Measurements from ENCODE around the gene SOD3. TPM values are rescaled to one million over a fixed set of nuclear protein-coding genes. Genes with fewer than 3 reads are reported as not detected.

SOD3 gene
- total and polyA plus RNA-seq, 10 donors = 4.0 to 28.8 (median 14.4) TPM

GRCh38 chr4:24809376-24809775 lies 14.0 kb downstream of the SOD3 start:
- intact Hi-C loops (cut with DNase I; ENCODE audit: low total_unique reads) = no loop called here
- peaks cover 0 to 15% (median 6%) of the 10 kb centered on the region in 6 donors for H3K36me3 ChIP-seq
- DNase-seq = no peak
- no peaks in the 10 kb centered on the region for H3K9me3 ChIP-seq
- no peak overlapping the region for H3K4me3 ChIP-seq
- 90 to 100% (median 92%) methylated on average over 2 of the region's 2 CpGs for WGBS, 5 donors
- no peak overlapping the region for H3K27ac ChIP-seq
- H3K4me1 ChIP-seq = no peaks in the 10 kb centered on the region
- TF ChIP-seq, protein P1, sequence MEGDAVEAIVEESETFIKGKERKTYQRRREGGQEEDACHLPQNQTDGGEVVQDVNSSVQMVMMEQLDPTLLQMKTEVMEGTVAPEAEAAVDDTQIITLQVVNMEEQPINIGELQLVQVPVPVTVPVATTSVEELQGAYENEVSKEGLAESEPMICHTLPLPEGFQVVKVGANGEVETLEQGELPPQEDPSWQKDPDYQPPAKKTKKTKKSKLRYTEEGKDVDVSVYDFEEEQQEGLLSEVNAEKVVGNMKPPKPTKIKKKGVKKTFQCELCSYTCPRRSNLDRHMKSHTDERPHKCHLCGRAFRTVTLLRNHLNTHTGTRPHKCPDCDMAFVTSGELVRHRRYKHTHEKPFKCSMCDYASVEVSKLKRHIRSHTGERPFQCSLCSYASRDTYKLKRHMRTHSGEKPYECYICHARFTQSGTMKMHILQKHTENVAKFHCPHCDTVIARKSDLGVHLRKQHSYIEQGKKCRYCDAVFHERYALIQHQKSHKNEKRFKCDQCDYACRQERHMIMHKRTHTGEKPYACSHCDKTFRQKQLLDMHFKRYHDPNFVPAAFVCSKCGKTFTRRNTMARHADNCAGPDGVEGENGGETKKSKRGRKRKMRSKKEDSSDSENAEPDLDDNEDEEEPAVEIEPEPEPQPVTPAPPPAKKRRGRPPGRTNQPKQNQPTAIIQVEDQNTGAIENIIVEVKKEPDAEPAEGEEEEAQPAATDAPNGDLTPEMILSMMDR (IDR thresholded peaks at IDR 0.05 in 8 of 11, conservative IDR thresholded peaks at IDR 0.05 in 3 of 11) = no peak
- TF ChIP-seq POLR2AphosphoS5 (IDR thresholded peaks at IDR 0.05) = no peak
- no peak for TF ChIP-seq POLR2A (IDR thresholded peaks at IDR 0.05)
- H3K27me3 ChIP-seq (replicated peaks in 1 of 7) = no peaks in the 10 kb centered on the region

- H3K4me3 ChIP-seq = no peak overlapping the region
- peaks cover 0 to 15% (median 6%) of the 10 kb centered on the region in 6 donors for H3K36me3 ChIP-seq
- TF ChIP-seq POLR2A (IDR thresholded peaks at IDR 0.05) (no peak), POLR2AphosphoS5 (IDR thresholded peaks at IDR 0.05) (no peak)
- TF ChIP-seq, protein P1 (IDR thresholded peaks at IDR 0.05 in 8 of 11, conservative IDR thresholded peaks at IDR 0.05 in 3 of 11) = no peak
- 89 to 96% (median 93%) methylated on average over 6 of the region's 6 CpGs for WGBS, 5 donors
- intact Hi-C loops (cut with DNase I; ENCODE audit: low total_unique reads) = no loop called here
- H3K27ac ChIP-seq = no peak overlapping the region
- no peak for DNase-seq
- no peaks in the 10 kb centered on the region for H3K27me3 ChIP-seq (replicated peaks in 1 of 7)
- no peaks in the 10 kb centered on the region for H3K4me1 ChIP-seq
- H3K9me3 ChIP-seq = no peaks in the 10 kb centered on the region
Observed at GRCh38 chr4:24809815-24810405, 14.5 kb downstream of the SOD3 start.

DNA sequence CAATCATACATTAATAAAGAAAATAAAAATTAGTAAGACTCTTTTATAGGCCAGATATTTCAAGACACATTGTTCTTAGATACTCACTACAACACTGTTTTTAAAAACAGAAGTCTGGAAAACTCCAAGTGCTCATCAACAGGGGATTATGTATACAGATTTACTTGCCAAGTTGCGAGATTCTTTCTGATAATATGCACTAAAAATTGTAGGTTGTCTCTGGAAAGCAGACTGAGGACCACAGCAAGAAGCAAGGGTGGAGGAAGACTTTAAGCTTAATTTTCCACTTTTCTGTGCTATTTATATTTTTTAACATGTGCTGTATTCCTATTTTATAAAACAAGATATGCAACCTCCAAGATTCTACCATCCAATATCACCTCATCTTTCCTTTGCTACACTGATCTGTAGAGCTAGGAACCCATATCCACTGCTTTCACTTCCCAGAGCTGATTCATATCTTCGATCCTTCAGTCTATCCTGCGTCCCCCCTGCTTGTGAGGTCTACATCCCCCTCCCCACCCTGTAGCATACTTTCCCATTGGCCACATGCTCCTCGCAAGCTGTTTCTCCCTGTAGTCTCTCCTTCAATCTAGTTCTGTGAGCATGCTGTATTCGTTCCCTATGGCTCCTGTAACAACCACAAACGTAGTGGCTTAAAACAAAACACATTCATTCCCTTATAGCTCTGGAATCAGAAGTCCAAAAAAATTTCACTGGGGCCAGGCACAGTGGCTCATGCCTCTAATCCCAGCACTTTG lies 15.7 kb downstream of the SOD3 start:
- Histone ChIP-seq H3K9me3 (no peaks in the 10 kb centered on the region), H3K36me3 (peaks cover 0 to 15% (median 6%) of the 10 kb centered on the region in 6 donors), H3K27ac (no peak overlapping the region), H3K4me1 (no peaks in the 10 kb centered on the region), H3K4me3 (no peak overlapping the region), H3K27me3 (replicated peaks in 1 of 7) (no peaks in the 10 kb centered on the region)
- WGBS, 5 donors = 87 to 96% (median 89%) methylated on average over 6 of the region's 6 CpGs
- no peak for DNase-seq
- intact Hi-C loops (cut with DNase I; ENCODE audit: low total_unique reads) = no loop called here
- TF ChIP-seq, protein P1 (IDR thresholded peaks at IDR 0.05 in 8 of 11, conservative IDR thresholded peaks at IDR 0.05 in 3 of 11) = no peak
- TF ChIP-seq POLR2A (IDR thresholded peaks at IDR 0.05) = no peak
- TF ChIP-seq POLR2AphosphoS5 (IDR thresholded peaks at IDR 0.05) = no peak

DNA sequence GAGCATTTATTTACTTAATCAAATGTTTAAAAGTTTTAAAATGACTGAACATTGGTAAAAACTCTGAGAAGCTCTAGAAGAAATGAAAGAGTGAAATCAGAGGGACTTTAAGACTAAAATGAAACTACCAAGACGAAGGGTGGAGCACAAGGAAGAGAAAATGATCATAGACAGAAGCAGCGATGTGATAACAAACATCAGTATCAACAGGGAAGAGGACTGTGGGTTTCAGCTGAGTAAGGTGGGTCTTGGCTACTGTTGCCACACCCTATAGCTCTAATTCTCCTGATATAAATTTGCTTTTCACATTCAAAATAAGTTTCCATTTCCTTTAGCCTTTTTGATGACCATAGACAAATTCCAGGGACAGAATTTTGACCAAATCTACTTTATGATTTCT lies 18.4 kb downstream of the SOD3 start:
- H3K27me3 ChIP-seq (replicated peaks in 1 of 7) = no peaks in the 10 kb centered on the region
- no peaks in the 10 kb centered on the region for H3K9me3 ChIP-seq
- no peak overlapping the region for H3K4me3 ChIP-seq
- no peaks in the 10 kb centered on the region for H3K4me1 ChIP-seq
- H3K27ac ChIP-seq = no peak overlapping the region
- H3K36me3 ChIP-seq = peaks cover 0 to 24% (median under 1%) of the 10 kb centered on the region in 6 donors
- TF ChIP-seq, protein P1 (IDR thresholded peaks at IDR 0.05 in 8 of 11, conservative IDR thresholded peaks at IDR 0.05 in 3 of 11) = no peak
- TF ChIP-seq POLR2A (IDR thresholded peaks at IDR 0.05) = no peak
- no peak for TF ChIP-seq POLR2AphosphoS5 (IDR thresholded peaks at IDR 0.05)
- no peak for DNase-seq
- WGBS, 5 donors = 72 to 91% (median 85%) methylated on average over 2 of the region's 2 CpGs
- intact Hi-C loops (cut with DNase I; ENCODE audit: low total_unique reads) = no loop called here

Data from spleen (tissue), 11 donors.